ENCODE data around the gene RBM18. TPM values are rescaled to one million over a fixed set of nuclear protein-coding genes. Genes with fewer than 3 reads are reported as not detected.

Gene RBM18, protein sequence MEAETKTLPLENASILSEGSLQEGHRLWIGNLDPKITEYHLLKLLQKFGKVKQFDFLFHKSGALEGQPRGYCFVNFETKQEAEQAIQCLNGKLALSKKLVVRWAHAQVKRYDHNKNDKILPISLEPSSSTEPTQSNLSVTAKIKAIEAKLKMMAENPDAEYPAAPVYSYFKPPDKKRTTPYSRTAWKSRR
- total RNA-seq (10 to 100 TPM; 15.0 to 16.6 TPM), polyA plus RNA-seq (1 to 10 TPM; 7.6 to 8.3 TPM)
- long read RNA-seq, donor 1, full-length matches to known transcripts = 19 of 32 reads
- long read RNA-seq, donor 1, partial matches to known transcripts = 2 of 32 reads
- long read RNA-seq, donor 1, other reads (novel, unspliced or antisense) = 11 of 32 reads
- long read RNA-seq, donor 2, full-length matches to known transcripts = 18 of 25 reads
- long read RNA-seq, donor 2, partial matches to known transcripts = 2 of 25 reads
- long read RNA-seq, donor 2, other reads (novel, unspliced or antisense) = 5 of 25 reads

DNA sequence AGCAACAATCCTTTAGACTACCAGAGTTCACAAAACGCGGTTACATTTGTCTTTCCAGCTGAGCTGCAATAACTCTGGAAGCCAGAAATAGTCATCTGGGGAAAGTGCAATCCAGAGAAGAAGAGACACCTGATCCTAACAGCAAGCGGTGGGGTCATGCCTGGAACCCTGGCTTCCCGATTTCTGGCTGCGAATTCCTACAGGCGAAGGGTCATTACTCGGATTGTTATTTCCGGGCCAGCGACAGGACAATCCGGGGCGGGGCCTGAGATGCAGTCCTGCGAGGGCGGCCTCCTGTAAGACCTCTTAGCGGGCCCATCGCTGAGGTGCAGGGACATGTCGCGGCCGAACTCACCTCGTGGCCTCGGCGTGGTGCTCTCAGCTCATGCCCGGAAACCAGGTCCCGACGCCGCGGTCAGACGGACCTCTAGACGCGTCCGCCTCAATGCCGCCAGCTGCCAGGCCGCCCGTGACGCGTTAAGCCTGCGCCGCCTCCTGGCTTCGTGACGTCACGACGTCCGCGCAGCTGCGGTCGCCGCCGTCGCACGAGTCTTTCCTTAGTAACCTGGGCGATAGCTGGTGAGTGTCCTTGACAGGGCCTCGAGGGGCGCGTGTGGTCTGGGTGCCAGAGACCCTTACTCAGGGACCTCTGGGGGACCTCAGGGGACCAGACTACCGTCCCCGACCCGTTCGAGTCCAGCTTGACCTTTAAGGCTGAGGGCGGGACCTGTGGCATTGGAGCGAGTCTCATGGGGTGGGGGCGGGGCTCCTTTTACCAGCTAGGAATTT is at the start of gene RBM18, which contains the start of gene MRRF:
RBM18 (minus strand) TSS at position 481 of the 789 bp plus-strand sequence. CDS start 3,348 bp downstream, outside the sequence.
MRRF (plus strand) TSS at position 523 of the 789 bp plus-strand sequence. CDS start 6,010 bp downstream, outside the sequence.
- Histone ChIP-seq H3K27me3 (ENCODE audit: control insufficient read depth in 1 of 2, insufficient read depth in 2 of 2, low read length in 1 of 2) (no peaks in the 10 kb centered on the region), H3K9me3 (ENCODE audit: control insufficient read depth, low read length) (no peaks in the 10 kb centered on the region), H3K4me1 (ENCODE audit: control insufficient read depth in 1 of 2, insufficient read depth in 2 of 2, low read length in 2 of 2) (peaks cover 5 to 6% of the 10 kb centered on the region in 2 donors), H3K4me3 (ENCODE audit: low read length in 2 of 2) (peak within 1 kb of the TSS; percentile 60 to 90), H3K36me3 (ENCODE audit: control insufficient read depth in 1 of 2, insufficient read depth in 2 of 2, low read length in 1 of 2) (peaks cover 0 to 3% of the 10 kb centered on the region in 2 donors), H3K27ac (ENCODE audit: low read depth in 1 of 2, low read length in 2 of 2) (peak within 1 kb of the TSS; percentile 80 to 92)
- intact Hi-C loops (cut with DNase I) = loop anchor here in 1 of 2 donors (5.0 kb wide), 1 partner anchor 107 kb away; the partner anchor contains the start of genes MORN5 and NDUFA8
- peak; percentile 94 to 97 for DNase-seq
- peak; percentile 96 for ATAC-seq (ENCODE audit: low FRiP score)
- whole genome bisulfite sequencing, 2 donors = 0 to 1% methylated on average over 60 of the region's 60 CpGs

DNA sequence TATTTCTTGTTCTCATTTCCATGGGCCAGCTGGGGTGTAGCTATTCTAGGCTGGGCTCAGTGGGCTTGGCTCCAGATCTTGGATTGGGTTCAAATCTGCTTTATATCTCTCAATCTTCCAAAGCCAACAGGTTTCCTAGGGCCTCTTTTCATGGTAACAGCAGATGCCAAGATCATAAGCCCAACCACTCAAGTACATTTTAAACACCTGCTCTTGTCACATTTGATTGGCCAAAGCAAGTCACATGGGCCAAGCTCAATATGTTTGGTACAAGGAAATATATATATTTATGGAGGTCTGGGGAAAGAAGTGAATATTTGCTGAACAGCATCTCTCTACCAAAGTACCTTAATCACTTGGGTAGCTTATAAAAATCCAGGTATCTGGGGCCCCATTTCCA is 49.5 kb upstream of the RBM18 start:
- intact Hi-C loops (cut with DNase I) = no loop called here
- Histone ChIP-seq H3K27ac (ENCODE audit: low read depth in 1 of 2, low read length in 2 of 2) (no peak overlapping the region), H3K36me3 (ENCODE audit: control insufficient read depth in 1 of 2, insufficient read depth in 2 of 2, low read length in 1 of 2) (peaks cover 3 to 9% of the 10 kb centered on the region in 2 donors), H3K9me3 (ENCODE audit: control insufficient read depth, low read length) (no peaks in the 10 kb centered on the region), H3K27me3 (ENCODE audit: control insufficient read depth in 1 of 2, insufficient read depth in 2 of 2, low read length in 1 of 2) (no peaks in the 10 kb centered on the region), H3K4me3 (ENCODE audit: low read length in 2 of 2) (no peak overlapping the region), H3K4me1 (ENCODE audit: control insufficient read depth in 1 of 2, insufficient read depth in 2 of 2, low read length in 2 of 2) (no peaks in the 10 kb centered on the region)
- DNase-seq (no peak), ATAC-seq (ENCODE audit: low FRiP score) (no peak)

DNA sequence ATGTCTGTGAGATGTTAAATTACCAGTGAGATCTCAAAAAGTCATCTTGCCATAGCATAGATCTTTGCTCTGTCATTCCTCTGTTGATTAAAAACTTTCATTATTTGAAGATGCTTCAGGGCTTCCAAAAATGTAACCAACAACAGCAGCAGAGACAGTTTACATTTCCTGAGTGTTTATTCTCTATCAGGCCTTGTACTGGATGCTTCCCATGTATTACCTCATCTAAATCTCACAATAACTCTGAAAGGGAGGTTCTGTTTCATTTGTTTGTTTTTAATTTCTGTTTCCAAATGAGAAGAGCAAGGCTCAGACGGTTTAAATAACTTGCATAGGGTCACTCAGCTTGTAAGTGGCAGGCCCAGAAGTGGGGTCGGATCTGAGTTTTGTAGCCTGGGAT is 45.2 kb upstream of the RBM18 start:
- H3K27me3 ChIP-seq (ENCODE audit: control insufficient read depth in 1 of 2, insufficient read depth in 2 of 2, low read length in 1 of 2) = no peaks in the 10 kb centered on the region
- no peak overlapping the region for H3K4me3 ChIP-seq (ENCODE audit: low read length in 2 of 2)
- no peaks in the 10 kb centered on the region for H3K9me3 ChIP-seq (ENCODE audit: control insufficient read depth, low read length)
- no peaks in the 10 kb centered on the region for H3K4me1 ChIP-seq (ENCODE audit: control insufficient read depth in 1 of 2, insufficient read depth in 2 of 2, low read length in 2 of 2)
- WGBS, 2 donors = 73 to 78% methylated on average over 2 of the region's 2 CpGs
- no peak for DNase-seq
- H3K27ac ChIP-seq (ENCODE audit: low read depth in 1 of 2, low read length in 2 of 2) = no peak overlapping the region
- H3K36me3 ChIP-seq (ENCODE audit: control insufficient read depth in 1 of 2, insufficient read depth in 2 of 2, low read length in 1 of 2) = peaks cover 2 to 9% of the 10 kb centered on the region in 2 donors
- intact Hi-C loops (cut with DNase I) = no loop called here
- ATAC-seq (ENCODE audit: low FRiP score) = no peak

DNA sequence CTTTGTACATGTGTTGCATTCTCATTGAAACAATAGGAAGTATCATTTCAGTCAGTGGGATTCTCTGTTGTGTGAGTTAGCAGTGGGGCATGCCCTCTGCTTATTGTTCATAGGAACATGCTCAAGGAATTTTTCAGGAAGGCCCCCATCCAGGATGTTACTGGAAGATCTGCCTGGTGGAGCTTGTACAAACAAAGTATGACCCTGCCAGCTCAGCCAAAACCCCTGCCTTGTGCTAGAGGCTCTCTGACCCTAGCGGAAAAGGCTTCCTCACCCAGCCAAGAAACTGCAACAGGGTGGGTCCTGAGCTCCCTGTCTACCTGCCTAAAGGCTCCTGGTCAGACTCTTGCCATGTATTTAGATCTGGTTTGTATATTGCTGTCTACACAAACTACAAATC is 43.3 kb upstream of the RBM18 start:
- Histone ChIP-seq H3K27me3 (ENCODE audit: control insufficient read depth in 1 of 2, insufficient read depth in 2 of 2, low read length in 1 of 2) (no peaks in the 10 kb centered on the region), H3K36me3 (ENCODE audit: control insufficient read depth in 1 of 2, insufficient read depth in 2 of 2, low read length in 1 of 2) (peaks cover 4 to 6% of the 10 kb centered on the region in 2 donors), H3K9me3 (ENCODE audit: control insufficient read depth, low read length) (no peaks in the 10 kb centered on the region), H3K4me3 (ENCODE audit: low read length in 2 of 2) (no peak overlapping the region), H3K4me1 (ENCODE audit: control insufficient read depth in 1 of 2, insufficient read depth in 2 of 2, low read length in 2 of 2) (no peaks in the 10 kb centered on the region), H3K27ac (ENCODE audit: low read depth in 1 of 2, low read length in 2 of 2) (no peak overlapping the region)
- no peak for ATAC-seq (ENCODE audit: low FRiP score)
- intact Hi-C loops (cut with DNase I) = no loop called here
- 93 to 100% methylated on average over 1 of the region's 1 CpG for WGBS, 2 donors
- DNase-seq = no peak

DNA sequence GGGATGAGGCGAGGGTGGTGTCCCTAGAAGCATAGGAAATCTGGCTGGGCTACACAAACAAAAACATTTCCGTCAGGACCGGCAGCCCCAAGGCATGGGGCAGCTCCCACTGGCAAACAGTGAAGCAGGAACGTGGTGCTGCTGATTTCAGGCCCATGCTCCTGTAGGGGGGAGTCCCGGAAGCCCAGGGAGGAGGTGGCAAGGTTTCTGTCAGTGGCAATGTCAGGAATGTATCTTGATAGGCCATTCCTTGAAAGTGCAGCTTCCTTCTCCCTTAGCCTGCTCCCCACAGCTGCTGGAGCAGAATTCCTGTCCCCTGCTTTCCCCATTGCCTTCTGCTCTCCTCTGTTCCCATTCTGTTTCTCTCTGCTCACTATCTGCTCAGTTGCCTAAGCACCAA is 42.4 kb upstream of the RBM18 start:
- Histone ChIP-seq H3K36me3 (ENCODE audit: control insufficient read depth in 1 of 2, insufficient read depth in 2 of 2, low read length in 1 of 2) (peaks cover 4 to 6% of the 10 kb centered on the region in 2 donors), H3K27ac (ENCODE audit: low read depth in 1 of 2, low read length in 2 of 2) (no peak overlapping the region), H3K27me3 (ENCODE audit: control insufficient read depth in 1 of 2, insufficient read depth in 2 of 2, low read length in 1 of 2) (no peaks in the 10 kb centered on the region), H3K4me1 (ENCODE audit: control insufficient read depth in 1 of 2, insufficient read depth in 2 of 2, low read length in 2 of 2) (no peaks in the 10 kb centered on the region), H3K4me3 (ENCODE audit: low read length in 2 of 2) (no peak overlapping the region), H3K9me3 (ENCODE audit: control insufficient read depth, low read length) (no peaks in the 10 kb centered on the region)
- intact Hi-C loops (cut with DNase I) = no loop called here
- DNase-seq (no peak), ATAC-seq (ENCODE audit: low FRiP score) (no peak)
- 73 to 74% methylated on average over 5 of the region's 5 CpGs for WGBS, 2 donors

DNA sequence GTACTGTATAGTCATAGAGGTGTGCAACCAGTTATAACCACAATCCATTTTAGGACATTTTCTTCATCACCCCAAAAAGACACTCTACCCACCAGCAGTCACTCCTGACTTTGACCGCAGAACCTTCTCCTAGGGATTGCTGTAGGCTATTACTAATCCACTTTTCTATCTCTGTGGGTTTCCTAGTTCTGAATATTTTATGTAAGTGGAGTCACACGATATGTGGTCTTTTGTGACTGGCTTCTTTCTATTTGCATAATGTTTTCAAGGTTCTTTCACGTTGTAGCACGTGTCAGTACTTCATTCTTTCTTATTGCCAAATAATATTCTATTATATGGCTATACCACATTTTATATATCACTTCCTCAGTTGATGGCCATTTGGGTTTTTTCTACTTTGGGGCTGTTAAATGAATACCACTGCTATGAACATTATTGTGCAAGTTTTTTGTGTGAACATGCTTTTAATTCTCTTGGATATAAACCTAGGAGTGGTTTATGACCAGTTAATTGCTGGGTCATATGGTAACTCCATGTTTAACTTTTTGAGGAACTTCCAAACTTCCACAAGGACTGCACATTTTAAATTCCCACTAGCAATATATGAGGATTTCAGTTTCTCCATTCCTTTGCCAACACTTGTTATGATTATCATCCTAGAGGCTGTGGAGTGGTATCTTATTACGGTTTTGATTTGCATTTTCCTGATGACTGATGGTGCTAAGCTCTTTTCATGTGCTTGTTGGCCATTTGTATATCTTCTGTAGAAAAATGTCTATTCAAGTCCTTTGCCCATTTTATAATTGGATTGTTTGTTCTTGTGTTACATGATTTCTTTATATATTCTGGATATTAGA is 37.8 kb upstream of the RBM18 start:
- Histone ChIP-seq H3K27me3 (ENCODE audit: control insufficient read depth in 1 of 2, insufficient read depth in 2 of 2, low read length in 1 of 2) (no peaks in the 10 kb centered on the region), H3K4me1 (ENCODE audit: control insufficient read depth in 1 of 2, insufficient read depth in 2 of 2, low read length in 2 of 2) (no peaks in the 10 kb centered on the region), H3K36me3 (ENCODE audit: control insufficient read depth in 1 of 2, insufficient read depth in 2 of 2, low read length in 1 of 2) (peaks cover 4 to 9% of the 10 kb centered on the region in 2 donors), H3K4me3 (ENCODE audit: low read length in 2 of 2) (no peak overlapping the region), H3K9me3 (ENCODE audit: control insufficient read depth, low read length) (no peaks in the 10 kb centered on the region), H3K27ac (ENCODE audit: low read depth in 1 of 2, low read length in 2 of 2) (no peak overlapping the region)
- no peak for ATAC-seq (ENCODE audit: low FRiP score)
- WGBS, 2 donors = 90 to 92% methylated on average over 5 of the region's 5 CpGs
- no peak for DNase-seq
- intact Hi-C loops (cut with DNase I) = no loop called here

DNA sequence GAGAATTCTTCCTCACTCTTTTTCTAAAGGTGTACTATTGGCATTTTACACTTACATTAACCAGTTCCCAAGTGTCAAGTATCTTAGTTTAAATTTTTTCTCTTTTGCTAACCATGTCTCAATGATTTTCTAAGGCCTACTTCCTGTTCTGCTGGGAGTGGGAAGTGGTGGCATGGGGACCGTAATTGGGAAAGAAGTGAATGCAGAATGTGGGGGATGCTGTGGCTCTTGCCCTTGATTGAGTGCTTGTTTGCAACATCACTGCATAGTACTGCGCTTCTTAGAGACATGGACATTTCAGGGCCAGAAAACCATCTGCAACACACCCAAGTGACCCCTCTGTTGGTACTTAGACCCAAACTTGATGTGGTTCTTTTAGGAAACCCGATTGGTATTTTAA is 32.9 kb upstream of the RBM18 start:
- Histone ChIP-seq H3K4me3 (ENCODE audit: low read length in 2 of 2) (no peak overlapping the region), H3K9me3 (ENCODE audit: control insufficient read depth, low read length) (no peaks in the 10 kb centered on the region), H3K4me1 (ENCODE audit: control insufficient read depth in 1 of 2, insufficient read depth in 2 of 2, low read length in 2 of 2) (no peaks in the 10 kb centered on the region), H3K27me3 (ENCODE audit: control insufficient read depth in 1 of 2, insufficient read depth in 2 of 2, low read length in 1 of 2) (no peaks in the 10 kb centered on the region), H3K27ac (ENCODE audit: low read depth in 1 of 2, low read length in 2 of 2) (no peak overlapping the region), H3K36me3 (ENCODE audit: control insufficient read depth in 1 of 2, insufficient read depth in 2 of 2, low read length in 1 of 2) (peaks cover 5 to 12% of the 10 kb centered on the region in 2 donors)
- intact Hi-C loops (cut with DNase I) = no loop called here
- DNase-seq (no peak), ATAC-seq (ENCODE audit: low FRiP score) (no peak)
- 95 to 96% methylated on average over 3 of the region's 3 CpGs for WGBS, 2 donors

DNA sequence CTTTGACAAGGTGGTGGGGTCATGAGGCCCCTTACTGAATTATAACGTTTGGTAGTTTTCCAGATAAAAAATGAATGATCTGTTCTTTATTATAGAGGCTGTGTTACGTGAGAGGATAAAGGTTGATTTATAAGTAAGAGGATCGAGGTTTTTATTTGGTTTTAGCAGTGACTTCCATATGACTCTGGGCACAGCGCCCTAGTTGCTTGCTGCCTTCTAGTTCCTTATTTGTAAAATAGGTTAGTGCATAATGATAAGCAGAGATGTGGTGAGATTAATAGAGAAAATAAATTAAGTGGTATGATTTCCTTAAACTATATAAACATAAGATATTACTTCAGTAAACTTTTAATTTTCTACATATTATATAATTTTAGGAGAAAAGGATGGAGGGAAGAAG is 29.9 kb upstream of the RBM18 start:
- H3K9me3 ChIP-seq (ENCODE audit: control insufficient read depth, low read length) = no peaks in the 10 kb centered on the region
- WGBS, 2 donors = 58 to 70% methylated on average over 4 of the region's 4 CpGs
- H3K36me3 ChIP-seq (ENCODE audit: control insufficient read depth in 1 of 2, insufficient read depth in 2 of 2, low read length in 1 of 2) = peaks cover 10 to 14% of the 10 kb centered on the region in 2 donors
- H3K4me3 ChIP-seq (ENCODE audit: low read length in 2 of 2) = no peak overlapping the region
- intact Hi-C loops (cut with DNase I) = no loop called here
- no peaks in the 10 kb centered on the region for H3K4me1 ChIP-seq (ENCODE audit: control insufficient read depth in 1 of 2, insufficient read depth in 2 of 2, low read length in 2 of 2)
- ATAC-seq (ENCODE audit: low FRiP score) (no peak), DNase-seq (no peak)
- no peaks in the 10 kb centered on the region for H3K27me3 ChIP-seq (ENCODE audit: control insufficient read depth in 1 of 2, insufficient read depth in 2 of 2, low read length in 1 of 2)
- H3K27ac ChIP-seq (ENCODE audit: low read depth in 1 of 2, low read length in 2 of 2) = no peak overlapping the region

Measured in aorta (tissue), 5 donors.